NCI-H2171 treated with DMSO at 0.1 percent for 48 hours (cell line): ENCODE measurements around the gene CKS1B.

ENCODE experiments used
- DNase-seq: peaks from one replicate; lab custom pipeline; 2025; lab: John Stamatoyannopoulos, UW

Gene CKS1B

GRCh38 chr1:155015527-155016230 lies 41.2 kb downstream of the CKS1B start:
- no peak for DNase-seq

GRCh38 chr1:155016231-155016831 lies 41.9 kb downstream of the CKS1B start:
- DNase-seq = no peak

- DNase-seq = peak; percentile 89
These were observed 42.8 kb downstream of the CKS1B start for GRCh38 chr1:155017041-155017945.

GRCh38 chr1:155017946-155018316 lies 43.5 kb downstream of the CKS1B start:
- no peak for DNase-seq

GRCh38 chr1:155018617-155019348 lies 44.3 kb downstream of the CKS1B start:
- DNase-seq = peak; percentile 43

GRCh38 chr1:155019377-155020245 lies 45.1 kb downstream of the CKS1B start:
- DNase-seq = peak; percentile 78

GRCh38 chr1:155022136-155022926 lies 47.9 kb downstream of the CKS1B start:
- DNase-seq = no peak

- no peak for DNase-seq
These were observed 48.4 kb downstream of the CKS1B start for GRCh38 chr1:155022927-155023236.

- no peak for DNase-seq
These were observed 49.1 kb downstream of the CKS1B start for GRCh38 chr1:155023627-155024026.

- no peak for DNase-seq
These were observed 49.8 kb downstream of the CKS1B start for GRCh38 chr1:155024315-155024714.

GRCh38 chr1:155026154-155026553 lies 51.7 kb downstream of the CKS1B start:
- no peak for DNase-seq

GRCh38 chr1:155026588-155026987 lies 52.1 kb downstream of the CKS1B start:
- DNase-seq = no peak
